ENCODE data around the gene SLC16A3.
A peak's percentile ranks its signal among the peaks of the same experiment; 100 is the strongest.

Gene SLC16A3

GRCh38 chr17:82215095-82215971 lies 13.5 kb upstream of the SLC16A3 start:
- no peak overlapping the region for H3K4me3 ChIP-seq (ENCODE audit: low read depth, low read length)
- no peak for TF ChIP-seq CTCF (IDR thresholded peaks at IDR 0.05; ENCODE audit: insufficient read depth, low read depth, low read length, missing control alignments)
- DNase-seq (ENCODE audit: low read depth), result peak; percentile 58

- no peak for DNase-seq (ENCODE audit: low read depth)
- no peak overlapping the region for H3K4me3 ChIP-seq (ENCODE audit: low read depth, low read length)
- TF ChIP-seq CTCF (IDR thresholded peaks at IDR 0.05; ENCODE audit: insufficient read depth, low read depth, low read length, missing control alignments), result no peak
Observed at GRCh38 chr17:82215972-82216300, 12.9 kb upstream of the SLC16A3 start.

- TF ChIP-seq CTCF (IDR thresholded peaks at IDR 0.05; ENCODE audit: insufficient read depth, low read depth, low read length, missing control alignments), result no peak
- DNase-seq (ENCODE audit: low read depth), result peak; percentile 85
- peak overlapping the region; percentile 28 for H3K4me3 ChIP-seq (ENCODE audit: low read depth, low read length)
Observed at GRCh38 chr17:82216301-82217119, 12.3 kb upstream of the SLC16A3 start.

GRCh38 chr17:82217120-82217529 lies 11.7 kb upstream of the SLC16A3 start:
- no peak for DNase-seq (ENCODE audit: low read depth)
- TF ChIP-seq CTCF (IDR thresholded peaks at IDR 0.05; ENCODE audit: insufficient read depth, low read depth, low read length, missing control alignments), result no peak
- H3K4me3 ChIP-seq (ENCODE audit: low read depth, low read length), result peak overlapping the region; percentile 28; the same call in 1 of the 2 replicates

DNA sequence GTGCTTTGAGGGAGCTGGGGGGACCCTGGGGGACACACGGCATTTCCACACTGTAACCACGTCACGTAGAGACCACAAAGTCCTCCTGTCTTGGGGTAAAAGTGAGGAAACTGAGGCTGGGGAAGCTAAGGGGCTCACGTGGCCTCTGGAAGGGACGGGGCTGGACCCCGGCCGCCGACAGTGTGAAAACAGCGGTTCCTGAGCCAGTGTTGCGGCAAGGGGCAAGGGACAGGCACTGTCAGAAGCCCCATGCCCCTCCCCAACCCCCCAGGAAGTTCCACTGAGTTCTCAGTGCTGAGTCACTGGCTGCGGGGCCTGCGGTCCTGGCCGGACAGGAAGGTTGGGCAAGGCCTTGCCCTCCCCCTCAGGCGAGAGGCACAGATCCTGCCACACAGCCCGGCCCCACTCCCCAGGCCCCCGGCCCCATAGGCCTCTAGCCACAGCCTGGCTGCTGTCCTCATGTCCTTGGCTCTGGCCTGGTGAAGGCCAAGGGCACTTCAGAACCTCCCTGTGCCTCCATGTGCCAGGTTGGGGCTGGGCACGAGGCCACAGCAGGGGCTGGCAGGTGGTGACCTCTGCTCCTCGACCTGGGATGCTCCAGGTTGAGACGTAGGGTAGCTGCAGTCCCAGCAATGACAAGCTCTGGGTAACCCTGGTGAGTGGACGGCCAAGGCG lies 11.2 kb upstream of the SLC16A3 start:
- DNase-seq (ENCODE audit: low read depth), result no peak
- H3K4me3 ChIP-seq (ENCODE audit: low read depth, low read length), result no peak overlapping the region
- TF ChIP-seq CTCF (IDR thresholded peaks at IDR 0.05; ENCODE audit: insufficient read depth, low read depth, low read length, missing control alignments), result no peak

DNA sequence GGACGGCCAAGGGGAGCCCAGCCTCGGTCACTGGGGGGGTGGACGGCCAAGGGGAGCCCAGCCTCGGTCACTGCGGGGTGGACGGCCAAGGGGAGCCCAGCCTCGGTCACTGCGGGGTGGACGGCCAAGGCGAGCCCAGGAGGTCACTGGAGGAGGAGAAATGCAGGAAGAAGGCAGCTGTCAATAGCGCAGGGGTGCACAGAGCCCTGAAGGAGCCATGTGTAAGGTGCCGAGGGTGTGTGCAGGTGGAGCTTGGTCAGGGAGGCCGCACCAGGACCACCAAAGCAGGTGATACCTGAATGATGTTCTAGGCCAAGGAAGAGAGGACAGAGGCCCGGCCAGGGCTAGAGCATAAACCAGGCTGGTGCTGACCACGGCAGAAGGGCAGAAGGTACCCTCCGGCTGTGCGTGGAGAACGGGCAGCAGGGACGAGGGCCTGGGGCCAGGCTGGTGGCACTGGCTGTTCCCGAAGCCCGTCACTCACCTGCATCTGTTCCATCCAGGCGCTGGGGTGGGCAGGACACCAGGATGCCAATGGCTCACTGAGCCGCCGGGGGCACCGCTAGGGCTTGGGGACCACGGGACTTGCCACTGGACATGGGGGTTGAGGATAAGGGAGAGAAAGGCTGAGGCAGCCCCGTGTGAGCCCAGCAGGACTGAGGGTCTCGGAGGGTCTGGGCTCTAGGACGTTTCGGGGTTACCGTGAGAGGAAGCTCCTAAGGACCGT lies 10.3 kb upstream of the SLC16A3 start:
- H3K4me3 ChIP-seq (ENCODE audit: low read depth, low read length), result no peak overlapping the region
- no peak for DNase-seq (ENCODE audit: low read depth)
- no peak for TF ChIP-seq CTCF (IDR thresholded peaks at IDR 0.05; ENCODE audit: insufficient read depth, low read depth, low read length, missing control alignments)
